PC-3 (cell line): ENCODE measurements around the gene TCAF2. TPM values are rescaled to one million over a fixed set of nuclear protein-coding genes. Genes with fewer than 3 reads are reported as not detected.
"Not testable (repeated sequence)": the region's sequence is repeated elsewhere in the genome, so short reads cannot be mapped to it uniquely, and the experiment has no call there.

ENCODE experiments used
- ATAC-seq: fragments of 200-7000 bp; cut with Tn5 transposase; 2 replicates; pipeline ENCODE4 v1.9.1; 2020; ENCODE audit warnings: mild to moderate bottlenecking, moderate library complexity
- Bru-seq: library from RNA; stranded (reverse); fragments of 400-500 nt; gene quantifications from one replicate; lab custom pipeline; 2021; lab: Mats Ljungman, UMichigan
- BruChase-seq, 2 experiments: library from RNA; stranded (reverse); fragments of 400-500 nt; gene quantifications; one replicate each; lab custom pipeline; 2021; lab: Mats Ljungman, UMichigan
- BruUV-seq: library from RNA; stranded (reverse); fragments of 400-500 nt; replicated peaks from 2 replicates; lab custom pipeline; 2021; lab: Mats Ljungman, UMichigan
- CTCF ChIA-PET: fragments of 300-600 bp; sonication (Branson Sonifier 250); formaldehyde crosslinking; loops from one replicate; lab custom pipeline; 2022; ENCODE audit warnings: antibody characterized with exemption; lab: Charles Lee
- POLR2A ChIA-PET: fragments of 300-600 bp; sonication (Branson Sonifier 250); formaldehyde crosslinking; loops from one replicate; lab custom pipeline; 2022; ENCODE audit warnings: antibody characterized with exemption; ENCODE audit not compliant: unreplicated experiment; lab: Charles Lee
- DNase-seq: peaks from one replicate; pipeline ENCODE4 v3.0.0-alpha.2; 2015
- H2AFZ ChIP-seq: fragments of 300-600 bp; sonication (generic); 2 replicates; pipeline ENCODE4 v1.6.0; 2016; ENCODE audit warnings: antibody characterized with exemption, low read length
- H3F3A ChIP-seq: fragments of 300-600 bp; sonication (generic); one replicate; pipeline ENCODE4 v1.6.0; 2017; ENCODE audit warnings: antibody characterized with exemption, low read length, control low read depth, mild to moderate bottlenecking; ENCODE audit not compliant: unreplicated experiment
- H3K27ac ChIP-seq: fragments of 300-600 bp; sonication (generic); 2 replicates; pipeline ENCODE4 v1.5.1; 2016; ENCODE audit warnings: mild to moderate bottlenecking, low read length
- H3K27me3 ChIP-seq: fragments of 300-600 bp; sonication (generic); 2 replicates; pipeline ENCODE4 v1.6.1; 2016; ENCODE audit warnings: low read length, mixed read lengths
- H3K36me3 ChIP-seq: fragments of 300-600 bp; sonication (generic); 2 replicates; pipeline ENCODE4 v1.6.1; 2016; ENCODE audit warnings: low read depth, mixed run types, low read length, mixed read lengths
- H3K4me1 ChIP-seq: fragments of 300-600 bp; sonication (generic); 2 replicates; pipeline ENCODE4 v1.5.1; 2016; ENCODE audit warnings: low read length; ENCODE audit not compliant: insufficient read depth
- H3K4me2 ChIP-seq: fragments of 300-600 bp; sonication (generic); 2 replicates; pipeline ENCODE4 v1.6.0; 2016; ENCODE audit warnings: low read length
- H3K4me3 ChIP-seq: fragments of 300-600 bp; sonication (generic); 2 replicates; pipeline ENCODE4 v1.5.1; 2016; ENCODE audit warnings: mild to moderate bottlenecking, low read length, mixed read lengths
- H3K79me2 ChIP-seq: fragments of 300-600 bp; sonication (generic); 2 replicates; pipeline ENCODE4 v1.6.1; 2017; ENCODE audit warnings: low read length, mixed read lengths
- H3K9ac ChIP-seq: fragments of 300-600 bp; sonication (generic); 2 replicates; pipeline ENCODE4 v1.6.0; 2016; ENCODE audit warnings: mild to moderate bottlenecking, low read length
- H3K9me2 ChIP-seq: fragments of 300-600 bp; sonication (generic); replicated peaks from 2 replicates; pipeline ENCODE4 v1.6.1; 2016; ENCODE audit warnings: mixed run types, low read length, mixed read lengths
- H3K9me3 ChIP-seq: fragments of 300-600 bp; sonication (generic); 2 replicates; pipeline ENCODE4 v1.6.1; 2016; ENCODE audit warnings: low read length, mixed read lengths
- H4K20me1 ChIP-seq: fragments of 300-600 bp; sonication (generic); 2 replicates; pipeline ENCODE4 v1.6.1; 2016; ENCODE audit warnings: low read length, mixed read lengths
- intact Hi-C: fragments of 100-400 bp; cut with micrococcal nuclease; formaldehyde crosslinking; loops from 2 replicates; pipeline ENCODE4 v1.9.0; 2023
- long read RNA-seq: library from polyadenylated mRNA; unstranded; transcript quantifications from one replicate; pipeline ENCODE4 v2.0.0, GENCODE V29; 2021; ENCODE audit not compliant: unreplicated experiment
- total RNA-seq: library from RNA; depleted of rRNA; stranded (reverse); fragments of >200 nt; gene quantifications from 2 replicates; pipeline ENCODE4 v1.2.3, GENCODE V29; 2014; rRNA removed

Gene TCAF2
- total RNA-seq, result 7.9 and 9.7 TPM in 2 replicates
- percentile 24 among the genes with signal in this experiment for Bru-seq, nascent RNA
- percentile 26 among the genes with signal in this experiment for BruChase-seq, experiment 1, labeled RNA remaining after a 6-hour chase
- percentile 27 among the genes with signal in this experiment for BruChase-seq, experiment 2, labeled RNA remaining after a 2-hour chase
- long read RNA-seq, partial matches to known transcripts, result 0 of 10 reads
- long read RNA-seq, other reads (novel, unspliced or antisense), result 9 of 10 reads

- H3K27me3 ChIP-seq, H3K4me2 ChIP-seq, H3K36me3 ChIP-seq, H3F3A ChIP-seq, H3K79me2 ChIP-seq, H2AFZ ChIP-seq, H3K9me2 ChIP-seq, intact Hi-C loops, H3K27ac ChIP-seq, POLR2A ChIA-PET, H3K9ac ChIP-seq, H3K4me1 ChIP-seq, BruUV-seq, CTCF ChIA-PET, H3K4me3 ChIP-seq, H3K9me3 ChIP-seq, H4K20me1 ChIP-seq, DNase-seq: not testable (repeated sequence)
- ATAC-seq, result peak; percentile 94
Observed at GRCh38 chr7:143620646-143621045, at the start of gene TCAF2. Gene TCAF2, plus strand, starts transcription at chr7:143620974.

GRCh38 chr7:143571501-143571900 is 49.3 kb upstream of the TCAF2 start, which contains the start of gene CTAGE15:
Gene CTAGE15, plus strand, starts transcription at chr7:143571801. Its CDS starts 17 bp downstream, at chr7:143571818.
- H3F3A ChIP-seq, H3K27me3 ChIP-seq, BruUV-seq, ATAC-seq, intact Hi-C loops, H3K9me2 ChIP-seq, POLR2A ChIA-PET, DNase-seq, CTCF ChIA-PET, H3K9ac ChIP-seq, H3K4me2 ChIP-seq, H4K20me1 ChIP-seq, H3K9me3 ChIP-seq, H3K36me3 ChIP-seq, H3K4me3 ChIP-seq, H3K4me1 ChIP-seq, H2AFZ ChIP-seq, H3K27ac ChIP-seq, H3K79me2 ChIP-seq: not testable (repeated sequence)

GRCh38 chr7:143588183-143588582 is 32.6 kb upstream of the TCAF2 start:
- H3K27me3 ChIP-seq, H3K9ac ChIP-seq, H3K9me2 ChIP-seq, H3K79me2 ChIP-seq, H3K4me2 ChIP-seq, H3K9me3 ChIP-seq, H3K36me3 ChIP-seq, ATAC-seq, BruUV-seq, POLR2A ChIA-PET, H2AFZ ChIP-seq, DNase-seq, H4K20me1 ChIP-seq, intact Hi-C loops, CTCF ChIA-PET, H3K4me1 ChIP-seq, H3K27ac ChIP-seq, H3F3A ChIP-seq, H3K4me3 ChIP-seq: not testable (repeated sequence)

DNA sequence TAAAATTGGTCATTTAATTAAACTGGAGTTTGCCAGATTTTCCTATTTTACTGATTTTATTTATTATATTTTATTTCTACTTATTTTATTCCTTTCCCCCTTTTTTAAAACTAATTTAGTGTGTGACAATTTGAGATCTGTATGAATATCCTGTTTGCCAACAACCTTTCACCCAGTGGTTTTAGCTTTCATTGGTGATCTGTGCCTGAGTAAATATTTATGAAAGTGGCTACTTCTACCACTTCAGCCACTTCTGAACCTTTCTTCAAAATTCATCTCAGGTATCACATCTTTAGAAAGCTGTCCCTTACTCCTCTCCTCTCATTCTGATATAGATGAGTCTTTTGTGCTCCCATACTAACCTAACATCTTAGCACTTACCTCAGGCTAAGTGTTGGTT is 30.9 kb upstream of the TCAF2 start:
- H3F3A ChIP-seq, H3K4me2 ChIP-seq, DNase-seq, H3K36me3 ChIP-seq, POLR2A ChIA-PET, H2AFZ ChIP-seq, intact Hi-C loops, H3K4me1 ChIP-seq, H3K9ac ChIP-seq, CTCF ChIA-PET, H3K4me3 ChIP-seq, BruUV-seq, H3K27ac ChIP-seq, H4K20me1 ChIP-seq, H3K27me3 ChIP-seq, H3K9me2 ChIP-seq, H3K9me3 ChIP-seq, H3K79me2 ChIP-seq: not testable (repeated sequence)
- ATAC-seq, result peak; percentile 95

GRCh38 chr7:143598086-143598485 is 22.7 kb upstream of the TCAF2 start:
- H3K9me3 ChIP-seq, H3K27me3 ChIP-seq, H2AFZ ChIP-seq, H3K79me2 ChIP-seq, H3K9ac ChIP-seq, H3K9me2 ChIP-seq, H3K4me3 ChIP-seq, H3K27ac ChIP-seq, BruUV-seq, H3F3A ChIP-seq, ATAC-seq, H4K20me1 ChIP-seq, DNase-seq, intact Hi-C loops, H3K4me2 ChIP-seq, H3K4me1 ChIP-seq, CTCF ChIA-PET, POLR2A ChIA-PET, H3K36me3 ChIP-seq: not testable (repeated sequence)

- H3K27me3 ChIP-seq, H3F3A ChIP-seq, ATAC-seq, H4K20me1 ChIP-seq, H3K9ac ChIP-seq, H3K27ac ChIP-seq, H3K4me3 ChIP-seq, H3K9me2 ChIP-seq, DNase-seq, H3K36me3 ChIP-seq, H3K4me1 ChIP-seq, CTCF ChIA-PET, BruUV-seq, H3K79me2 ChIP-seq, H3K4me2 ChIP-seq, H2AFZ ChIP-seq, H3K9me3 ChIP-seq, POLR2A ChIA-PET, intact Hi-C loops: not testable (repeated sequence)
Observed at GRCh38 chr7:143603549-143603948, 17.2 kb upstream of the TCAF2 start.
